NCI-H748 (cell line): ENCODE results near the gene MAX.

Experiments used
- DNase-seq: peaks from one replicate; lab custom pipeline; 2025; ENCODE audit not compliant: unreplicated experiment; lab: John Stamatoyannopoulos, UW

Gene MAX

GRCh38 chr14:65102441-65103149, at the start of gene MAX:
MAX (minus strand) TSS chr14:65102517; CDS start chr14:65102339, 178 bp downstream.
- DNase-seq, result peak; percentile 98

GRCh38 chr14:65151609-65151956, 49.3 kb upstream of the MAX start:
- DNase-seq, result no peak

GRCh38 chr14:65150898-65151608, 48.7 kb upstream of the MAX start:
- DNase-seq, result no peak

- no peak for DNase-seq
These were observed 46.8 kb upstream of the MAX start for GRCh38 chr14:65149116-65149515.

GRCh38 chr14:65144170-65144569, 41.9 kb upstream of the MAX start:
- no peak for DNase-seq

- DNase-seq, result no peak
These were observed 40.8 kb upstream of the MAX start for GRCh38 chr14:65142914-65143625.

GRCh38 chr14:65142429-65142828, 40.1 kb upstream of the MAX start:
- no peak for DNase-seq

- DNase-seq, result no peak
These were observed 39.2 kb upstream of the MAX start for GRCh38 chr14:65141523-65141922.

- DNase-seq, result peak; percentile 13
These were observed 35.5 kb upstream of the MAX start for GRCh38 chr14:65137648-65138307.

- DNase-seq, result peak; percentile 56
These were observed 32.6 kb upstream of the MAX start for GRCh38 chr14:65134651-65135579.

- no peak for DNase-seq
These were observed 30.5 kb upstream of the MAX start for GRCh38 chr14:65132855-65133254.

GRCh38 chr14:65131301-65131701, 29.0 kb upstream of the MAX start:
- no peak for DNase-seq

- DNase-seq, result no peak
These were observed 25.8 kb upstream of the MAX start for GRCh38 chr14:65128096-65128495.

- no peak for DNase-seq
These were observed 15.7 kb upstream of the MAX start for GRCh38 chr14:65117769-65118745.

- no peak for DNase-seq
These were observed 13.3 kb upstream of the MAX start for GRCh38 chr14:65115615-65116014.

- no peak for DNase-seq
These were observed 8.2 kb upstream of the MAX start for GRCh38 chr14:65110525-65110924.

GRCh38 chr14:65109357-65109756, 7.0 kb upstream of the MAX start:
- no peak for DNase-seq

GRCh38 chr14:65107200-65107599, 4.9 kb upstream of the MAX start:
- no peak for DNase-seq

GRCh38 chr14:65106736-65107135, 4.4 kb upstream of the MAX start:
- DNase-seq, result no peak
